ENCODE measurements around the gene WWP2.

WWP2 gene

DNA sequence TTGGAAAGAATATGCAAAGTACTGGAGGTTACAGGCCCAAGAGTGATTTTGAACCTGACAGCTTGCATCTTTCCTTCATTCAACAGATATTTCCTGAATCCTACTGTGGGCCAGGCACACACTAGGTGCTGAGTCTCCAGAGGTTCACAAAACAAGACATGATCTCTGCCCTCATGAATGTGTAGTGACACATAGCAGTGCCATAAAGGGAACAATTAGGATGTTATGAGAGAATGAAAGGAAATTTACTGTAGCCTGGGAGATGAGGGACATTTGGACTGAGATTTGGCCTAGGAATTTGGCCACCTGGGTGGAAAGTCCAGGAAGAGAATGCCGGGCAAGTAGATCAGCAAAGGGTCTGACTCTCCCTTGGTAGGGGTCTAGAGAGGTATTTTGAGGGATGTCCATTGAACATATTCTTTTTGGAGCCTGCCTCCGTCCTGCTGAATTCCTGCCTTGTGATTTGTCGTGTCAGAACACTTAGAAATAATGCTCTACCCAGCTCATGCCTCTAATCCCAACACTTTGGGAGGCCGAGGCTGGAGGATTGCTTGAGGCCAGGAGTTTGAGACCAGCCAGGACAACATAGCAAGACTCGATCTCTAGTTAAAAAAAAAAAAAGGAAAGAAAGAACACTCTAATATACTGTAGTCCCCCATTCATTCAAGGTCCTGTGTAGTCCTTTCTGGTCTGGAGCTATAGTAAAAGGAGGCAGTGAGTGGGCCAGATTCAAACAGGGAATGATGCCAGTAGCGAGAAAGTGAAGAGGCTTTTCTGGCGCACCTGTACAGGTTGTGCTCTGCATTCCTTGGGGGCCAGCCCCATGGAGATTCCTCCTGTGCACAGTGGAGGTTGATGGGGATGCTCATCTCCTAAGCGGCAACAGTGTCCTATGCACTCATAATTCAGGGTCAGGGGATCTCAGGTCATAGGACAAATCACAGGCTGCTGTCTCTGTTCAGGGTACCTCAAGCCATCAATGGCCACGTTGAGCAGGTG lies 98.4 kb downstream of the WWP2 start:
- DNase-seq: no peak

DNA sequence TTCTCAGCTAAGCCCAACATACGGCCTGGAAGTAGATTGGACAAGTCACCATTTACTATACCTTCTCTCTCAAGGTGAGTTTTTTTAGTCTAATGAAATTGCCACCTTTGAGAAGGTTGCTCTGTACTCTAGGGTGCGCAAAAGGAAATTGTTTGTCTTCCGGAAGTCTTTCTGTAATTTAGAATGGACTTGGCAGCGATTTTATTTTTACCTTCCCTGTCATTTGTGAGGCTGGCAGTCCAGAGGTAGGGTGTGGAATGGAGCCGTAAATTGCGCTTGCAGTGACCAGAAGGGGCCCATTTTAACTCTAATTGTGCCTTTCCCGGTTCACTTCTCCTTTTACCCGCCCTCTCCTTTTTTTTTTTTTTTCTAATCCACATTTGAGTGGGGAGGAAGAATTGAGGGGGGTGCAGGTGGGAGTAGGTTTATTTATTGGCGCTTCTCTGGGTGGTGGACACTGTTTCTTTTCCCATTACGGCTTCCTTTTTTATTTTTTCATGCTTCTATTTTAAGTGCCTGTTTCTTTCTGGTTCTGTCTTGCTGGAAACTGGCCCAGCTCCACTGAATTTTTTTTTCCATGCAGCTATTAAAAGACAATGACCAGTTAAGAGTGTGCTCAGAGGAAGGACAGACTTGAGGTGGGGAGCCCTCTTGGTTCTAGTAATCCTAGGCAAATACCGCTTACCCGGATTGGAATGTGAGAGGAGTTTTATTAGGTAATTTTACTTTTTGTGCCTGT lies 99.3 kb downstream of the WWP2 start:
- DNase-seq: no peak

DNA sequence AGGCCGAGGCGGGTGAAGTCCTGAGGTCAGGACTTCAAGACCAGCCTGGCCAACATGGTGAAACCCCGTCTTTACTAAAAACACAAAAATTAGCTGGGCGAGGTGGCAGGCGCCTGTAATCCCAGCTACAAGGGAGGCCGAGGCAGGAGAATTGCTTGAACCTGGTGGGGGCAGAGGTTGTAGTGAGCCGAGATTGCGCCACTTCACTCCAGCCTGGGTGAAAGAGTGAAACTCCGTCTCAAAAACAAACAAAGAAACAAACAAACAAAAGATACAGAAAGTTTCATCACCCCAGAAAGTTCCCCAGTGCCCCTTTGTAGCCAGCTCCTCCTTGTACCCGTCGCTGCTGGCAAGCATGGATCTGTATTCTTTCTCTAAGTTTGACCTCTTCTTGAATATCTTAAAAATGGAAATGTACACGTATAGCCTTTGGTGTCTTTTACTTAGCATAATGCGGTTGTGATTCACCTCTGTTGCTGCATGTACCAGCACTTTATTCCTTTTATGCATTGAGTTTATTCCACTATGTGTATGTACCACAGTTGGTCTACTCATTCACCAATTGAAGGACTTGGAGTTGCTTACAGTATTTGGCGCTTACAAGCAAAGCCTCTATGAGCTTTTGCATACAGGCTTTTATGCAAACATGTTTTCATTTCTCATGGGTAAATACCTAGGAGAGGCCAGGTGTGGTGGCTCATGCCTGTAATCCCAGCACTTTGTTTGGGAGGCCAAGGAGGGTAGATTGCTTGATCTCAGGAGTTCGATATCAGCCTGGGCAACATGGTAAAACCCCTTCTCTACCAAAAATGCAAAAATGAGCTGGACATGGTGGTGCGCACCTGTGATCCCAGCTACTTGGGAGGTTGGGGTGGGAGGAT lies 101.5 kb downstream of the WWP2 start:
- no peak for DNase-seq

DNA sequence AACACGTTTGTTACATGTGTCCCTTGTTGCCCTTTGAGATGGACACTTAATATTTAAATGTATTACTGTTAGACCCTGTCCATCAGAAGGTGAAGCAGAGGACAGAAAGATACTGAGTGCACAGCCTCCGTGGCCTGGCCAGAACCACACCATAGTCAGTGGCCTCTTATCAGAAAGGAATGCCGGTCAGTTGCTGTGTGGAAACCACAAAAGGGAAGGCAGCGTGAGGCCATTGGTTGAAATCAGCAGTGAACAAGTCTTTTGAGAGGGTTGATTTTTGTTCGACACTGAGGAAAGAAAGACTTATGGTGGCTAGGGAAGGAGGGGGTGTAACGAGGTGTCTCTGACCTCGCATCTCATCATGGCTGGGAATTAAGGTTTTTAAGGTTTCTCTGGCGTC lies 103.6 kb downstream of the WWP2 start:
- no peak for DNase-seq

DNA sequence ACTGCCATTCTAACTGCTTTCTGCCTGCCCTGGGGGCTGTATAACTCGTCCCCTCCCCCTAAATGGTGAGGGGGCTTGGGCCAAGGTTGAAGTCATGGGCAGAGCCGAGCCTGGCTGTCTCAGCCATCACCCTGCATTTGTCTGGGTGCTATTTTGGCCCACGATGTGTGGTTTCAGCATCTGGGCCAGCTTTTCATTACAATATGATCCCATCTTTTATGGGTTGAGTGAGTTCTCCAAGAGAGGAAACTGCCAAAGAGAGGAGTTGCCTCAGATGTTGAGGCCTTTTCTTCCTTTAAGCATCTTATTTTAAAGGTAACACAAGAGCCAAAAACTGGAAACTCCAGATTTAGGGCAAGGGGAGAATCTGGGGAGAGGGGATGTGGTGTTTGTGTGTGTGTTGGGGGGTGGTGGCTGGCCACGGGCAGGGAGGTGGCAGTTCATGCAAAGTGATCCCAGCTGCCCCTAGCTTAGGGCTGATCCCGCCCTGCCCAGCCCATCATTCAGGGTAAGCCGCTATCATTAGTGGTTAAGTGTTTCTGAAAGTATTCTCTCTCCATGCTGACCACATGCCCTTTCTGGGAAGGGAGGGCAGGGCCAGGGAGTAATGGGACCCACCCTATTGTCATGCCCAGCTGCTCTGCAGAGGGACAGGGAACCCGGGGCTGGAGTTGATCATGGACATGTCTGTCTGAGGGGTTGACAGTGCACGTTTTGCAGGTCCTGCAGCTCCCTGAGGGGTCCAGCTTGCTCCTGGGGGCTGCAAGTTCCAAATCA lies 105.8 kb downstream of the WWP2 start:
- DNase-seq: no peak

DNA sequence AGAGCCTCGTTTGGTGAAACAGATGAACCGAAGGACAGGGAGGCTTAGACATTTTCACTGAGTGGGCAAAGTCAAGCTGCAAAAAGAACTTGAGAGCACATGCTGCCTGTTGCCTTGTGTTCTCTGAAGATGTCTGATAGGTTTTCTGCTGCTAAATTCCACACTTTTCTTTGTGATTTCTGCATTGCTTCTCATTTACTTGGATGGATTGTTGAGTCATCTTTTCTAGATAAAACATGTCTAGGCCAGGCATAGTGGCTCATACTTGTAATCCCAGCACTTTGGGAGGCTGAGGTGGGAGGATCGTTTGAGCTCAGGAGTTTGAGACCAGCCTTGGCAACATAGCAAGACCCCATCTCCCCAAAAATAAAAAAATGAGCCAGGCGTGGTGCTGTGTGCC lies 108.6 kb downstream of the WWP2 start:
- DNase-seq: no peak

DNA sequence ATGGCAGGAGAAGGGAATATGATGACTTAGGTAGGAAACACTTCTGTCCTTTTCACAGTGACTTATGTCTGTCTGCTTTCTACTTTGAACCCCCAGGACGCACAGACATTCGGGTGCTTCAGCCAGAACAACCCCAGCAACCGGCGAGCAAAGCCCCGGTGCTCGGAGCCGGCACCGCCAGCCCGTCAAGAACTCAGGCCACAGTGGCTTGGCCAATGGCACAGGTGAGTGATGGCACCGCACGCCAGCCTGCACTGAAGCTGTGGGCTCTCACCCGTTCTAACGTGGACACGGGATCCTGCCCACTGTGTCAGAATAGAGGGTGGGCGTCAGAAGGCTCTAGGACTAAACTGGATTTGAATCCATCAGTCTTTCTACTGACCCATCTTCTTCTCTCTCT lies 109.6 kb downstream of the WWP2 start:
- DNase-seq: no peak

DNA sequence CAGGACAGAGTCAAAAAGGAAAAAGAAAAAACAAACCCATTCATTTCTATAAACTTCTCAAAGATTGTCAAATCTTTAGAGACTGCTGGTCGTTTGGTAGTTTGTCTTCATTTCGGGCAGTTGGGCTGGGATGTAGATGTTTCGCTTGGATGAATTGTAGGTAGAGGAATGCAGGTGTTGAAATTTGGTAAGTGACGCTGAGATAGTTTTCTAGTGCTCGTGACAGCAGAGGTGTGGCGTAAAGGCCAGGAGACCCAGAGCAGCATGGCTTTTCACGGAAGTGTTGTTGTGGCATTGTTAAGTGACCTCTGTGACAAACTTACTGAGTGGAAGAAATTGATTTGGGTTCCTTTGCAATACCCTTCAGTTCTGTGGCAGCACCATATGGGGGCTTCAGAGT lies 110.8 kb downstream of the WWP2 start:
- no peak for DNase-seq

DNA sequence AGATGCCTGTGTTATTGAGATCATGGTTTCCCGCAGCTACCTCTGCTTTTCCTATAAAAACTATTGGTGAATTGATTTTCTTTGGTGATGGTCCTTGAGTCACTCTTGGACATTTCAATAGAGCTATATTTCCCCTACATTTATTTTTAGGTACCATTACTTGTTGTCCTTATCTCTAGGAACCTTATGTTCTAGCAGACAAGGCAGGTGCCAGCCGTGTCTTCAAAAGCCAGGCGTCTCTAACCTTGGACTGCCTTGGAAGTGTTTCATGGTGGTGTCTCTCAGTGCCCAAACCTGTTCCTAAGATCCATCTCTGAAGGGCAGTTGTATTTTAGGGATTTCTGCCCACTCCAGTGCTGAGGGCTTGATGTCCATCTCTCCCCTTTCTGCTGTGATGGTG lies 111.7 kb downstream of the WWP2 start:
- DNase-seq: no peak

DNA sequence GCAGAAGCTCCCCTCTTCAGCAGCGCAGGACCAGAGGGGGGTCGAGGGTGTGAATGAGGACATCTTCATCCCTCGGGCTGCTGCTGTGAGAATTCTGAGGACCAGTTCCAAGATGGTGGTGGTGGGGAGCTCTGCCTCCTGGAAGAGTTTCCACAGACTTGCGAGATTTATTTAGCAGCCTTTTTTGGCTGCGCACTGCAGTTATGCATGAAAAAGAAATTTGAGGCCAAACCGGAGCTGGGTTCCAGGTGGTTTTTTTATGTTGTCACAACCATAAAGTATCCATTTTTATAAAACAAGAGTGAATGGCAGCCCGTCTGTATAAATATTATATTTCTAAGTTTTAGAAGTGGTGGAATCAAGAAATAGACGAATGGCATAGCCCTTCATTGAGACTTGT lies 112.1 kb downstream of the WWP2 start:
- no peak for DNase-seq

DNA sequence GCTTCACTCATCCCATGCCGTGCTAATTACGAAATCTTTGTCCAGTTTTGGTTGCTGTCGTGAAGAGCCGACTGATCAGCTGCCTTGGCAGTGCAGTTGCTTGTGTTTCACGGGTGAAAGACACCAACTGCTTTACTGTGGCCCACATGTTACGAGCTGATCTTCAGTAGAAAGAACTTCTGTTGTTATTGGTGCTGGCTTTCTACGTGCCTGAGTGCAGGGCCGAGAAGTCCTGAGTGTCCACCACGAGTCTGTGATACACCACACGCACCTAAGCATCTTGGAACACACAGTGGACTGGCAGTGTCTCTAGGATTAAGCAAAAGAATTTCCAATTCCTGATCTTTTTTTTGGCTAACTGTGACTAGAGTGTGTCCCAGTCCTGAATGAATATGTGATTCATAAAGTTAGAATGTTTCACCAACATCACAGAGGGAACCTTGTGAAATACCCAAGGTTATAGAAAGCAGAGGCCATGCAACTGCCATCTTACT lies 118.6 kb downstream of the WWP2 start:
- DNase-seq: no peak

DNA sequence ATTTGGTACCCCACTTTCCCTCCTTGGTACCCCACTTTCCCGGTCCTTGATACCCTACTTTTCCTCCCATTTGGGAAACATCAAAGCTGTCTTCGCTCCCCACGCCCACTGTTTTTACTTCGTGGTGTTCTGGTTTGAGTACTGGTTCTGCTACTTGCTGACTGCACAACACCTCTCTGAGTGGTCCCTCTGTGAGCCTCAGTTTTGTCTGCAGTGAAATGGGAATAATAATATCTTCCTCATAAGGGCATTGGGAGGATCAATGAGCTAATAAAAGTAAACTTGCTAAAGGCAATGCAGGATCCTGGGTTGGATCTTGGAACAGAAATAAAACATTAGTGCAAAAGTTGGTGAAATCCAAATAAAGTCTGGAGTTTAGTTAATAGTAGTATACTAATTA lies 119.0 kb downstream of the WWP2 start:
- DNase-seq: no peak

DNA sequence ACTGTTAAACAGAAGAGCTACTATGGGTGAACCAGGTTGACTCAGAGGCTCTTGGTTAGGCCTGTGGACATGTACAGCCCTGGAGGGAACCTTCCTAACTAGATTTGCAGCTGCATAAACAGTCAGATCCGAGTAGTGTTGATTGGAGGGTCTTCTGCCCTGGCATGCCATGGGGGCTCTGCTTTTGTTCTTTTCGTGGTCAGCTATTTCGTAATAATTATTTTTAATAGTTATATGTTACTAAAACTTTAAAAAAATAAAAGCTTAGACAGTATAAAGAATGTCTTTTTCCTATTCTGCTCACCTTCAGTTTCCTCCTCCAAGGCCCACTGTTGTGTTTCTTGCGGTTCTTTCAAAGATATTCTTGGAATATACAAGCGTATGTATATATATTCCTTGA lies 121.6 kb downstream of the WWP2 start:
- DNase-seq: no peak

DNA sequence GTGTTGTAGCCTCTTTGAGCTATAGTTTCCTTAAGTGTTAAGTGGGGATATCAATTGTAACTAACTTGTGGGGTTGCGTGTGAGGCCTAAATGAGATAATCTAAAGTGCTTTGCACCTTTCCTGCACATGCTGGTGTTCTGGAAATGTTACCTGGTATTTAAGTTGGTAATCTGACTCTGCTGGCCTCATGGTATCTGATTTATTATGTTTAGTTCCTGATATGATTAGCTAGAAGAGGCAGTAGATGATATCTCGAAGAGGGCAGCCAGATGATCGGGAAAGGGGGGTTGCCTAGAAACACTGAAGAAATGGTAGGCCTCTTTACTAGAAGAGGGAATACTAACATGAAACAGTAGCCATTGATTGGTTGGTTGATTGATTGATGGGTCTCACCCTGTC lies 123.6 kb downstream of the WWP2 start:
- no peak for DNase-seq

DNA sequence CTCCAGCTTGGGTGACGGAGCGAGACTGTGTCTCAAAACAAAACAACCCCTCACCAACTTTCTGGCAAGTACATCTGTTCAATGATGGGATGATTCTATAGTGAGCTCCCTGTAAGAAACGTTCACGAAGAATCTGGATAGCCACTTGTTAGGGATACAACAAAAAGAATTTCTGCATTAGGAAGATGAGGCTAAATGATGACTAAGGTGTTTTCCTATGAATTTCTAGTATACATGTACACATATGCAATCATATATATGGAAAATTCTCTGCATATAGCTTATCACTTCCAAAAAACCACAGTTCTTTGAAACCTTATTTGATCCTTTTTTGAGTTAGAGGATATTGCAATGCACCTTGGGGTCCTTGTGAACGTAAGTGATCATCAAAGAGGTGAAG lies 124.6 kb downstream of the WWP2 start:
- DNase-seq: no peak

DNA sequence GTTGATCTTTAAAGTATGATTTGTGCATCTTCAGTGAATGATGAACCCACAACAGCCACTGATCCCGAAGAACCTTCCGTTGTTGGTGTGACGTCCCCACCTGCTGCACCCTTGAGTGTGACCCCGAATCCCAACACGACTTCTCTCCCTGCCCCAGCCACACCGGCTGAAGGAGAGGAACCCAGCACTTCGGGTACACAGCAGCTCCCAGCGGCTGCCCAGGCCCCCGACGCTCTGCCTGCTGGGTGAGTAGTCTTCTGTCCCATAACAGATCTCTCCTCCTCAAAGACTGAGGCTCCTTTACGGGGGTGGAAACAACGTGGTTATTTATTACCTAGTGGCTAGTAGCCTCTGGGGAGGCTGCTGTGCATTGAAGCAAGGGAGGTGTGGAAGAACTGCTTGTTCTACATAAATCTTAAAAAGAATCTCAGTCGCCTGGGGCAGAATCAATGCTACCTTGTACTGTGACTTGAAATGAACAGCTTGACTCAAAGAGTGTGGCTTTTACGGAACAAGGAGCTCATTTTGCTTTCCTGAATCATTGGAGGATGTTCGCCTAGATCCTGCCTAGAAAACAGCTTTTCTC lies 126.0 kb downstream of the WWP2 start:
- no peak for DNase-seq

DNA sequence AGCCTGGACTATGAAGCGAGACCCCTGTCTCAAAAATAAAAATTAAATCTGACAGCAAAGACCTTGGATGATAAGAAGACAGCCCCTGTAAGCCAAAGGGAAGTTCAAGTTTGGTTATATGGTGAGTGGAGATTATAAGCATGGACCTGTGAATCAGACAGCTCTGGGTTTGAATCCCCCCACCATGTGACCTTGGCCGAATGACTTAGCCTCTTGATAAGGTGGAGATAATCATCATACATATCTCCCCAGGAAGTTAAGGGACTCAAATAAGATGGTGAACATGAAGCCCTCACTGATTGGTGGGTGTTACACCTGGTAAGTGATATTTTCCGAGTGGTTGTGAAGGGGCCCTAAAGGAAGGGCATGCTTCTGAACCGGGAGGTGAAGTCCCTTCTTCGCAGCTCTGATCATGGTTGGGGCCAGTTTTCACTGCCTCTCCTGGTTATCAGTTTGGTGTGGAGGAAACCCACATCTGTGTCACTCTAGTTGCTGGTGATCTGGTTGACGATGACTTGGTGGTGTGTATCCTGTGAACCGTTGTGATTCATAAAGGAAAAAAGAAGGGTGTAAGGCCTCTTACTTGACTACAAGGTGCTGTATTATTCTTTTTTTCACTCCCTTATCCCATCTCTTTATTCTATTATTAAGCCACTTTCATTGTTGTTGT lies 127.3 kb downstream of the WWP2 start:
- no peak for DNase-seq

DNA sequence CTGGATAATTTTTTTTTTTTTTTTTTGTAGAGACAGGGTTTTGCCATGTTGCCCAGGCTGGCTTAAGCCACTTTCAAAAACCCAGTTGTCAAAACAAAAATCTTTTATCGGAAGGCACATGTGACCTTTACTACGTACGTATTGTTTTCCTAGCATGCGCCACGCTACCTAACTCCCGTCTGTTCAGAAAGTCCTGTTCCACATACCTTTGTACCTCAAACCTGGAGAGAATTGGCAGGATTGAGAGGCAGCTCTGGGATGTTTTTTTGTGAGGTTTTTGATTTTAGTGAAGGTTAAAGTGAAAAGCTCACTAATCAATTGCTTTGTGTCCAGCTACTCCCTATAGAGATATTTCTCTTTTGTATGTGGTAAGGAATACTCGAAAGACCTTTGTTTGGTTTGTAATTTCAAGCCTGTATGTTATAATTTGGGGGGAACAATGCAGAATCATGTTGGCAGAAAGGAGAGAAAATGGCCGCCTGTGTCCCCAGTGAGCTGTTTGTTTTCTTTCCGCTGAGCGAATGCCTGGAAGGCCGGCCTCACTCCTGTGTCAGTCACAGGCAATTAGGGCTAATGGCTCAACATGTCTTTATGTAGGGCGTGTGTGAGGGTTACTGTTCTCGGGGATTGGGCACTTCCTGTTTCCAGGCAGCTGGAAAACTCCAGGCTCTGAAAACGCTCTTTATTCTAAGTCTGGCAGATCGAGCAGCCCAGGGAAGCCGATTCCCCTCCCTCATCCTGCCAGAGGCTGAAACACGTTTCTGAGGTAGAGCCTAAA lies 128.2 kb downstream of the WWP2 start:
- no peak for DNase-seq

DNA sequence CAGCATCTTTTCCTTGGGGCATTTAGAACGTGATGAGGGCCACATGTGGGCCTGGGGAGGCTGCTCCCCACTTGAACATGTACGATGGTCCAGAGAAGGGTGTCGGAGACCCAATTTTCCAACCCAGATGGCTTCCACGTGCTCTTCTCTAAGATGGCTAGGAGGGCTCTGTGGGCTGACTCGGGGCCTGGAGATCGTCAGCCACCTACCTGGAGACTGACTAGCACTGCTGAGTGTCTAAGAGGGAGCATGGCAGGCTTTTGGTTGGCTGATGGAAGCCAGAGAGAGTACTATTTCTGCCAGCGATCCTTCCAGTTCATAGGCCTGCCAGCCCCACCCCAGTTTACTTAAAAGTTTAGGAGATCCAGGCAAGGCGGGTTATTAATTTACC lies 128.8 kb downstream of the WWP2 start:
- DNase-seq: no peak

DNA sequence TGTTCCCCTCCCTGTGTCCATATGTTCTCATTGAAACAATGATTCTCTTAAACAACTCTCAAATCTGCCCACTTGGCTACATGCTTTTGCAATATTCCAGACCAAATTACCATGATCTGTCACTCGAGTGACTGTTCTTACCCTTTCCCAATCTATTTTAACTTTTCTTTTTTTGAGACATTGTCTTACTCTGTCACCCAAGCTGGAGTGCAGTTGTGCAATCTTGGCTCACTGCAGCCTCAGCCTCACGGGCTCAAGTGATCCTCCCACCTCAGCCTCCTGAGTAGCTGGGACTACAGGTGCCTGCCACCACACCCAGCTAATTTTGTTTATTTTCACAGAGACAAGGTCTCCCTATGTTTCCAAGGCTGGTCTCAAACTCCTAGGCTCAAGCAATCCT lies 130.2 kb downstream of the WWP2 start:
- DNase-seq: no peak
